HG03342 (cell line): ENCODE results near the gene TNNT3.

Experiments
- ATAC-seq: cut with Tn5 transposase; IDR thresholded peaks from one replicate; pipeline ENCODE4 v1.9.1; 2021; ENCODE audit warnings: mild to moderate bottlenecking, moderate library complexity; ENCODE audit not compliant: unreplicated experiment

Gene TNNT3

GRCh38 chr11:1988174-1988573, 68.7 kb downstream of the TNNT3 start:
- no peak for ATAC-seq
